H1 (cell line): ENCODE data around the gene GPC6. TPM values are rescaled to one million over a fixed set of nuclear protein-coding genes. Genes with fewer than 3 reads are reported as not detected.

ENCODE experiments used
- ASH2L ChIP-seq: fragments of 200-600, 300-600 bp; sonication (generic); IDR thresholded peaks from one replicate; pipeline ENCODE4 v1.7.1; 2017; ENCODE audit warnings: low read length
- CTBP2 ChIP-seq: IDR thresholded peaks from 2 replicates; pipeline ENCODE4 v1.7.0; 2011; ENCODE audit warnings: borderline replicate concordance, mild to moderate bottlenecking, moderate library complexity, mixed read lengths, low read length; ENCODE audit not compliant: insufficient read depth, insufficient read length
- GTF2F1 ChIP-seq: IDR thresholded peaks from 2 replicates; pipeline ENCODE4 v1.6.1; 2012; ENCODE audit warnings: low read depth, low read length, improper control_type of control experiment, borderline replicate concordance
- MAX ChIP-seq: IDR thresholded peaks from 2 replicates; pipeline ENCODE4 v1.6.1; 2012; ENCODE audit warnings: inconsistent platforms
- RXRA ChIP-seq: IDR thresholded peaks from 2 replicates; pipeline ENCODE4 v1.6.1; 2011; ENCODE audit warnings: low read depth, mild to moderate bottlenecking, low read length, moderate library complexity; ENCODE audit not compliant: insufficient read depth
- SP1 ChIP-seq: IDR thresholded peaks from 2 replicates; pipeline ENCODE4 v1.6.1; 2011; ENCODE audit warnings: low read depth, low read length
- polyA plus RNA-seq, 7 experiments: library from polyadenylated mRNA; depleted of rRNA in 3 of 7; stranded (reverse) in 5 of 7; unstranded in 2 of 7; fragments of >200 nt in 5 of 7; fragments of 200-250 nt in 2 of 7; gene quantifications; 1 replicate in 5 of 7; 2 replicates in 1 of 7; 4 replicates in 1 of 7; pipeline versions ENCODE4 v1.2.1 to v1.2.3, GENCODE V29; 2011 to 2013; ENCODE audit warnings: missing spikeins in 2 of 7, mixed read lengths in 2 of 7
- total RNA-seq: library from RNA; stranded (reverse); fragmentation: NEBNext Ultra II Directional; extraction: Animal tissue kit (Norgen Biotek cat#: 25700); gene quantifications from 2 replicates; pipeline ENCODE4 v1.2.1, GENCODE V29; 2021

Gene GPC6
- total and polyA plus RNA-seq, 2 of the 8 experiments (the other 6 are each of a cell fraction or from before 2014, with no cell fraction given): 5.4 to 12.0 TPM

GRCh38 chr13:93714171-93714570 is 487.6 kb downstream of the GPC6 start (continued):
- TF ChIP-seq MAX: no peak
- no peak for TF ChIP-seq CTBP2
- no peak for TF ChIP-seq ASH2L
- TF ChIP-seq SP1: no peak
- no peak for TF ChIP-seq RXRA
- no peak for TF ChIP-seq GTF2F1
